Measurements from ENCODE around the gene LAIR2. TPM values are rescaled to one million over a fixed set of nuclear protein-coding genes. Genes with fewer than 3 reads are reported as not detected.

LAIR2 gene
- total and polyA plus RNA-seq, 2 of the 13 experiments (the other 11 are each of a cell fraction or from before 2014, with no cell fraction given), result 1.3 to 1.9 TPM

DNA sequence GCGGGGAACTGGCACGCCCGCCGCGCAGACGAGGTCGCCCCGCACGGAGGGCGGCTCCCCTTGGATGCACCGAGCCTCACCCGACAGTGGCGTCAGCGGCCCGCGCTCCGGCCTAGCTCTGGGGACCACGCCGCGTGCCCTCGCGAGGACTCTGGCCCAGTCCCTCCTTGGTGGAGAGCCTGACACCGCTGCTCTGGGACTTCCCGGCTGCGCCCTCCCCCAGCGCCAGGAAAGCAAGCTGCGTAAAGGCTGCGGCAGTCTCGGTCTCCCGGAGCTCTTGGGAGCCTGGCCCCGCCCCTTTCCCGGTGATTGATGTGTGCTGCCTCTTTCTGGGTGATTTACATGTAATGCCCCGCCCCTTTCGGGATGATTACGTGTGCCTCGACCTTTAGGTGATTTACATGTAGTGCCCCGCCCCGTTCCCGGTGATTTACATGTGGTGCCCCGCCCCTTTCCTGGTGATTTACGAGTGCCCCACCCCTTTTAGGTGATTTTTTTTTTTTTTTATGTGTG is 39.0 kb upstream of the LAIR2 start, which contains the start of gene LENG9 (continued):
- no peak for TF ChIP-seq ZSCAN22 (CRISPR knock-in tag; IDR thresholded peaks at IDR 0.05)
- TF ChIP-seq, protein P1, sequence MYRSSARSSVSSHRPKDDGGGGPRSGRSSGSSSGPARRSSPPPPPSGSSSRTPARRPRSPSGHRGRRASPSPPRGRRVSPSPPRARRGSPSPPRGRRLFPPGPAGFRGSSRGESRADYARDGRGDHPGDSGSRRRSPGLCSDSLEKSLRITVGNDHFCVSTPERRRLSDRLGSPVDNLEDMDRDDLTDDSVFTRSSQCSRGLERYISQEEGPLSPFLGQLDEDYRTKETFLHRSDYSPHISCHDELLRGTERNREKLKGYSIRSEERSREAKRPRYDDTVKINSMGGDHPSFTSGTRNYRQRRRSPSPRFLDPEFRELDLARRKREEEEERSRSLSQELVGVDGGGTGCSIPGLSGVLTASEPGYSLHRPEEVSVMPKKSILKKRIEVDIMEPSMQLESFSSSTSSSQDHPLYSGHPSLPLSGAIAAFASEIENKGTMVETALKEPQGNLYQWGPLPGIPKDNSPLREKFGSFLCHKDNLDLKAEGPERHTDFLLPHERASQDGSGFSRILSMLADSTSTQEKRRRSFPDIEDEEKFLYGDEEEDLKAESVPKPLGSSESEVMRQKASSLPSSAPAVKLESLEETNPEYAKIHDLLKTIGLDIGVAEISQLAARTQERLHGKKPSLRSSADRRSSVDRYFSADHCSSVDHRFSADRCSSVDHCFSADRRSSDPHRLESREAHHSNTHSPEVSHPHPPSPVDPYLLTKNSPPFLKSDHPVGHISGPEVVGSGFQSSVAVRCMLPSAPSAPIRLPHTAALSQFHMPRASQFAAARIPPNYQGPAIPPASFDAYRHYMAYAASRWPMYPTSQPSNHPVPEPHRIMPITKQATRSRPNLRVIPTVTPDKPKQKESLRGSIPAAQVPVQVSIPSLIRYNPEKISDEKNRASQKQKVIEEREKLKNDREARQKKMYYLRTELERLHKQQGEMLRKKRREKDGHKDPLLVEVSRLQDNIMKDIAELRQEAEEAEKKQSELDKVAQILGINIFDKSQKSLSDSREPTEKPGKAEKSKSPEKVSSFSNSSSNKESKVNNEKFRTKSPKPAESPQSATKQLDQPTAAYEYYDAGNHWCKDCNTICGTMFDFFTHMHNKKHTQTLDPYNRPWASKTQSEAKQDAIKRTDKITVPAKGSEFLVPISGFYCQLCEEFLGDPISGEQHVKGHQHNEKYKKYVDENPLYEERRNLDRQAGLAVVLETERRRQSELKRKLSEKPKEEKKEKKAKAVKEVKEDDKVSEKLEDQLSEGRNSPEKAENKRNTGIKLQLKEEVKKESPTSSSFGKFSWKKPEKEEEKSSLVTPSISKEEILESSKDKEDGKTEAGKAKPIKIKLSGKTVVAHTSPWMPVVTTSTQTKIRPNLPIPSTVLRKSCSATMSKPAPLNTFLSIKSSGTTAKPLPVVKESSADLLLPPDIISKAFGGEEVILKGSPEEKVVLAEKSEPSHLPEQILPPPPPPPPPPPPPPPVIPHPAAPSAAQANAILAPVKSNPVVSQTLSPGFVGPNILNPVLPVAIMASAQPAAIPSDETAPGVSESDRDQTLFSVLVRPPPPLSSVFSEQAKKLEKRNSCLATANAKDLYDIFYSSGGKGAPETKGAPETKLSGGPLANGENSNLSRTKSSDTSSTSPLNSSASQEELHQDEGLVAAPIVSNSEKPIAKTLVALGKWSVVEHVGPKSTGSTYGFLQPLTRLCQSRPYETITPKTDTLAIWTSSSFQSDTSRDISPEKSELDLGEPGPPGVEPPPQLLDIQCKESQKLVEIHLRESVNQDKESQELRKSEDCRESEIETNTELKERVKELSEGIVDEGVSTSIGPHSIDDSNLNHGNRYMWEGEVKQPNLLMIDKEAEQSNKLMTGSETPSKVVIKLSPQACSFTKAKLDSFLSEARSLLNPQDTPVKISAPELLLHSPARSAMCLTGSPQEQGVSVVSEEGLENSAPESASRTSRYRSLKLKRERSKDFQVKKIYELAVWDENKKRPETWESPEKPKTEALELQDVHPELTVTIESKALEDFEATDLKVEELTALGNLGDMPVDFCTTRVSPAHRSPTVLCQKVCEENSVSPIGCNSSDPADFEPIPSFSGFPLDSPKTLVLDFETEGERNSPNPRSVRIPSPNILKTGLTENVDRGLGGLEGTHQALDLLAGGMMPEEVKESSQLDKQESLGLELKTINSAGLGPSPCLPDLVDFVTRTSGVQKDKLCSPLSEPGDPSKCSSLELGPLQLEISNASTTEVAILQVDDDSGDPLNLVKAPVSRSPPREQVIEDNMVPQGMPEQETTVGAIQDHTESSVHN (CRISPR knock-in tag; IDR thresholded peaks at IDR 0.05), result no peak
- TF ChIP-seq ZSCAN12 (CRISPR knock-in tag; IDR thresholded peaks at IDR 0.05), result no peak
- TF ChIP-seq YY1 (IDR thresholded peaks at IDR 0.05; ENCODE audit: insufficient read depth, insufficient replicate concordance, low read depth, low read length), result no peak
- no peak for TF ChIP-seq ZBTB38 (CRISPR knock-in tag; IDR thresholded peaks at IDR 0.05)
- TF ChIP-seq, protein P2, sequence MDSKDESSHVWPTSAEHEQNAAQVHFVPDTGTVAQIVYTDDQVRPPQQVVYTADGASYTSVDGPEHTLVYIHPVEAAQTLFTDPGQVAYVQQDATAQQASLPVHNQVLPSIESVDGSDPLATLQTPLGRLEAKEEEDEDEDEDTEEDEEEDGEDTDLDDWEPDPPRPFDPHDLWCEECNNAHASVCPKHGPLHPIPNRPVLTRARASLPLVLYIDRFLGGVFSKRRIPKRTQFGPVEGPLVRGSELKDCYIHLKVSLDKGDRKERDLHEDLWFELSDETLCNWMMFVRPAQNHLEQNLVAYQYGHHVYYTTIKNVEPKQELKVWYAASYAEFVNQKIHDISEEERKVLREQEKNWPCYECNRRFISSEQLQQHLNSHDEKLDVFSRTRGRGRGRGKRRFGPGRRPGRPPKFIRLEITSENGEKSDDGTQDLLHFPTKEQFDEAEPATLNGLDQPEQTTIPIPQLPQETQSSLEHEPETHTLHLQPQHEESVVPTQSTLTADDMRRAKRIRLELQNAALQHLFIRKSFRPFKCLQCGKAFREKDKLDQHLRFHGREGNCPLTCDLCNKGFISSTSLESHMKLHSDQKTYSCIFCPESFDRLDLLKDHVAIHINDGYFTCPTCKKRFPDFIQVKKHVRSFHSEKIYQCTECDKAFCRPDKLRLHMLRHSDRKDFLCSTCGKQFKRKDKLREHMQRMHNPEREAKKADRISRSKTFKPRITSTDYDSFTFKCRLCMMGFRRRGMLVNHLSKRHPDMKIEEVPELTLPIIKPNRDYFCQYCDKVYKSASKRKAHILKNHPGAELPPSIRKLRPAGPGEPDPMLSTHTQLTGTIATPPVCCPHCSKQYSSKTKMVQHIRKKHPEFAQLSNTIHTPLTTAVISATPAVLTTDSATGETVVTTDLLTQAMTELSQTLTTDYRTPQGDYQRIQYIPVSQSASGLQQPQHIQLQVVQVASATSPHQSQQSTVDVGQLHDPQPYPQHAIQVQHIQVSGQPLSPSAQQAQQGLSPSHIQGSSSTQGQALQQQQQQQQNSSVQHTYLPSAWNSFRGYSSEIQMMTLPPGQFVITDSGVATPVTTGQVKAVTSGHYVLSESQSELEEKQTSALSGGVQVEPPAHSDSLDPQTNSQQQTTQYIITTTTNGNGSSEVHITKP (CRISPR knock-in tag; IDR thresholded peaks at IDR 0.05; ENCODE audit: low read depth), result no peak
- no peak for TF ChIP-seq ZNF44 (CRISPR knock-in tag; IDR thresholded peaks at IDR 0.05)
- no peak; the same call in 1 of the 2 replicates for TF ChIP-seq SNAI1 (CRISPR knock-in tag; IDR thresholded peaks at IDR 0.05; ENCODE audit: borderline replicate concordance)
- 0 out of 2 replicates have a peak, but pooled peaks have one; percentile 11 for TF ChIP-seq ZNF451 (CRISPR knock-in tag; IDR thresholded peaks at IDR 0.05)
- TF ChIP-seq ZNF205 (CRISPR knock-in tag; IDR thresholded peaks at IDR 0.05), result no peak
- TF ChIP-seq ATF7 (IDR thresholded peaks at IDR 0.05), result no peak
- TF ChIP-seq ATF7 (CRISPR knock-in tag; IDR thresholded peaks at IDR 0.05), result no peak
- TF ChIP-seq, protein P3, sequence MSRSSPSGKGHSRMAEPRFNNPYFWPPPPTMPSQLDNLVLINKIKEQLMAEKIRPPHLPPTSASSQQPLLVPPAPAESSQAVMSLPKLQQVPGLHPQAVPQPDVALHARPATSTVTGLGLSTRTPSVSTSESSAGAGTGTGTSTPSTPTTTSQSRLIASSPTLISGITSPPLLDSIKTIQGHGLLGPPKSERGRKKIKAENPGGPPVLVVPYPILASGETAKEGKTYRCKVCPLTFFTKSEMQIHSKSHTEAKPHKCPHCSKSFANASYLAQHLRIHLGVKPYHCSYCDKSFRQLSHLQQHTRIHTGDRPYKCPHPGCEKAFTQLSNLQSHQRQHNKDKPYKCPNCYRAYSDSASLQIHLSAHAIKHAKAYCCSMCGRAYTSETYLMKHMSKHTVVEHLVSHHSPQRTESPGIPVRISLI (CRISPR knock-in tag; IDR thresholded peaks at IDR 0.05; ENCODE audit: borderline replicate concordance), result peak; percentile 73; the same call in 1 of the 2 replicates
- peak; percentile 33 for TF ChIP-seq TEAD3 (CRISPR knock-in tag; optimal IDR thresholded peaks at IDR 0.05; ENCODE audit: borderline replicate concordance)
- no peak for TF ChIP-seq NFE2L2 (IDR thresholded peaks at IDR 0.05; ENCODE audit: low read length)
- TF ChIP-seq NCOR1 (IDR thresholded peaks at IDR 0.05; ENCODE audit: borderline replicate concordance, low read length), result no peak
- no peak for TF ChIP-seq ZNF816 (CRISPR knock-in tag; IDR thresholded peaks at IDR 0.05; ENCODE audit: borderline replicate concordance)
- no peak for TF ChIP-seq ZNF101 (CRISPR knock-in tag; IDR thresholded peaks at IDR 0.05; ENCODE audit: borderline replicate concordance, low read depth)
